ENCODE data around the gene BRMS1. TPM values are rescaled to one million over a fixed set of nuclear protein-coding genes. Genes with fewer than 3 reads are reported as not detected.

Gene BRMS1
- total and polyA plus RNA-seq, 2 donors (not counting 1 experiment from before 2014, with no cell fraction given), result 25.7 to 43.9 TPM

GRCh38 chr11:66349084-66349386 is 4.1 kb upstream of the BRMS1 start:
- TF ChIP-seq CTCF (conservative IDR thresholded peaks at IDR 0.05 in 1 of 2, IDR thresholded peaks at IDR 0.05 in 1 of 2; ENCODE audit: low read depth in 1 of 2, low read length in 2 of 2) (no peak), EZH2 (IDR thresholded peaks at IDR 0.05; ENCODE audit: low read length, missing control alignments) (no peak)
- Histone ChIP-seq H3K27me3 (ENCODE audit: control insufficient read depth, insufficient read depth, low read length) (no peaks in the 10 kb centered on the region), H3K4me1 (ENCODE audit: control insufficient read depth, extremely low read depth, insufficient read depth, low read length) (peaks cover 16% of the 10 kb centered on the region), H3K9me3 (ENCODE audit: control insufficient read depth, insufficient read depth, low read depth, low read length) (no peaks in the 10 kb centered on the region), H3K4me2 (ENCODE audit: extremely low read depth, insufficient read depth, low read length) (no peak overlapping the region), H3K27ac (ENCODE audit: insufficient read depth, low read length) (no peak overlapping the region), H3K4me3 (replicated peaks in 1 of 4; ENCODE audit: control extremely low read depth in 1 of 4, insufficient read depth in 1 of 4, low read depth in 3 of 4, low read length in 4 of 4) (no peak overlapping the region), H3K36me3 (ENCODE audit: control insufficient read depth, insufficient read depth, low read length) (no peaks in the 10 kb centered on the region), H3K79me2 (ENCODE audit: control insufficient read depth, insufficient read depth, low read length) (peaks cover 8% of the 10 kb centered on the region), H2AFZ (ENCODE audit: low read length) (no peak overlapping the region), H3K9ac (ENCODE audit: insufficient read depth, low read length) (no peak overlapping the region), H4K20me1 (ENCODE audit: control insufficient read depth, extremely low read depth, insufficient read depth, low read length) (no peaks in the 10 kb centered on the region)
- DNase-seq (ENCODE audit: low read depth in 2 of 2), result no peak

GRCh38 chr11:66347425-66348276 is 2.7 kb upstream of the BRMS1 start, which contains the start of gene B4GAT1:
Gene B4GAT1, minus strand, starts transcription at chr11:66347629. Its CDS starts 84 bp downstream, at chr11:66347545.
- Histone ChIP-seq H3K79me2 (ENCODE audit: control insufficient read depth, insufficient read depth, low read length) (peaks cover 20% of the 10 kb centered on the region), H3K9me3 (ENCODE audit: control insufficient read depth, insufficient read depth, low read depth, low read length) (no peaks in the 10 kb centered on the region), H3K36me3 (ENCODE audit: control insufficient read depth, insufficient read depth, low read length) (no peaks in the 10 kb centered on the region), H3K4me1 (ENCODE audit: control insufficient read depth, extremely low read depth, insufficient read depth, low read length) (peaks cover 22% of the 10 kb centered on the region), H3K4me3 (replicated peaks in 1 of 4; ENCODE audit: control extremely low read depth in 1 of 4, insufficient read depth in 1 of 4, low read depth in 3 of 4, low read length in 4 of 4) (peak within 1 kb of the TSS; percentile 81 to 95 (median 86)), H3K27me3 (ENCODE audit: control insufficient read depth, insufficient read depth, low read length) (no peaks in the 10 kb centered on the region), H3K4me2 (ENCODE audit: extremely low read depth, insufficient read depth, low read length) (peak within 1 kb of the TSS; percentile 98), H4K20me1 (ENCODE audit: control insufficient read depth, extremely low read depth, insufficient read depth, low read length) (no peaks in the 10 kb centered on the region), H3K9ac (ENCODE audit: insufficient read depth, low read length) (peak within 1 kb of the TSS; percentile 74), H2AFZ (ENCODE audit: low read length) (peak within 1 kb of the TSS; percentile 96), H3K27ac (ENCODE audit: insufficient read depth, low read length) (peak within 1 kb of the TSS; percentile 73)
- DNase-seq (ENCODE audit: low read depth in 2 of 2), result peak; percentile 89 to 95
- TF ChIP-seq CTCF (conservative IDR thresholded peaks at IDR 0.05 in 1 of 2, IDR thresholded peaks at IDR 0.05 in 1 of 2; ENCODE audit: low read depth in 1 of 2, low read length in 2 of 2), result no peak
- TF ChIP-seq EZH2 (IDR thresholded peaks at IDR 0.05; ENCODE audit: low read length, missing control alignments), result no peak

- H3K9me3 ChIP-seq (ENCODE audit: control insufficient read depth, insufficient read depth, low read depth, low read length), result no peaks in the 10 kb centered on the region
- DNase-seq (ENCODE audit: low read depth in 2 of 2), result no peak
- peak overlapping the region; percentile 96 for H2AFZ ChIP-seq (ENCODE audit: low read length)
- peak overlapping the region; percentile 80 to 95 (median 83) for H3K4me3 ChIP-seq (replicated peaks in 1 of 4; ENCODE audit: control extremely low read depth in 1 of 4, insufficient read depth in 1 of 4, low read depth in 3 of 4, low read length in 4 of 4)
- peaks cover 4% of the 10 kb centered on the region for H3K36me3 ChIP-seq (ENCODE audit: control insufficient read depth, insufficient read depth, low read length)
- peak overlapping the region; percentile 98 for H3K4me2 ChIP-seq (ENCODE audit: extremely low read depth, insufficient read depth, low read length)
- H3K9ac ChIP-seq (ENCODE audit: insufficient read depth, low read length), result peak overlapping the region; percentile 74
- TF ChIP-seq CTCF (conservative IDR thresholded peaks at IDR 0.05 in 1 of 2, IDR thresholded peaks at IDR 0.05 in 1 of 2; ENCODE audit: low read depth in 1 of 2, low read length in 2 of 2) (no peak), EZH2 (IDR thresholded peaks at IDR 0.05; ENCODE audit: low read length, missing control alignments) (no peak)
- no peaks in the 10 kb centered on the region for H4K20me1 ChIP-seq (ENCODE audit: control insufficient read depth, extremely low read depth, insufficient read depth, low read length)
- H3K27ac ChIP-seq (ENCODE audit: insufficient read depth, low read length), result peak overlapping the region; percentile 61
- H3K27me3 ChIP-seq (ENCODE audit: control insufficient read depth, insufficient read depth, low read length), result no peaks in the 10 kb centered on the region
- H3K79me2 ChIP-seq (ENCODE audit: control insufficient read depth, insufficient read depth, low read length), result peaks cover 22% of the 10 kb centered on the region
- H3K4me1 ChIP-seq (ENCODE audit: control insufficient read depth, extremely low read depth, insufficient read depth, low read length), result peaks cover 22% of the 10 kb centered on the region
Observed at GRCh38 chr11:66346476-66347424, 1.8 kb upstream of the BRMS1 start.
